OCI-LY3 (cell line): ENCODE measurements around the gene CTBP2.

Source experiments
- CTCF ChIP-seq: fragments of 200-600, 300-600 bp; sonication (generic); IDR thresholded peaks from 2 replicates; pipeline ENCODE4 v1.5.1; 2014; ENCODE audit warnings: antibody characterized with exemption, low read length, low read depth
- EZH2phosphoT487 ChIP-seq: fragments of 200-600 bp; shearing (Covaris generic); IDR thresholded peaks from 2 replicates; pipeline ENCODE4 v1.6.1; 2018; ENCODE audit warnings: antibody characterized with exemption, mixed run types, low read depth

DNA sequence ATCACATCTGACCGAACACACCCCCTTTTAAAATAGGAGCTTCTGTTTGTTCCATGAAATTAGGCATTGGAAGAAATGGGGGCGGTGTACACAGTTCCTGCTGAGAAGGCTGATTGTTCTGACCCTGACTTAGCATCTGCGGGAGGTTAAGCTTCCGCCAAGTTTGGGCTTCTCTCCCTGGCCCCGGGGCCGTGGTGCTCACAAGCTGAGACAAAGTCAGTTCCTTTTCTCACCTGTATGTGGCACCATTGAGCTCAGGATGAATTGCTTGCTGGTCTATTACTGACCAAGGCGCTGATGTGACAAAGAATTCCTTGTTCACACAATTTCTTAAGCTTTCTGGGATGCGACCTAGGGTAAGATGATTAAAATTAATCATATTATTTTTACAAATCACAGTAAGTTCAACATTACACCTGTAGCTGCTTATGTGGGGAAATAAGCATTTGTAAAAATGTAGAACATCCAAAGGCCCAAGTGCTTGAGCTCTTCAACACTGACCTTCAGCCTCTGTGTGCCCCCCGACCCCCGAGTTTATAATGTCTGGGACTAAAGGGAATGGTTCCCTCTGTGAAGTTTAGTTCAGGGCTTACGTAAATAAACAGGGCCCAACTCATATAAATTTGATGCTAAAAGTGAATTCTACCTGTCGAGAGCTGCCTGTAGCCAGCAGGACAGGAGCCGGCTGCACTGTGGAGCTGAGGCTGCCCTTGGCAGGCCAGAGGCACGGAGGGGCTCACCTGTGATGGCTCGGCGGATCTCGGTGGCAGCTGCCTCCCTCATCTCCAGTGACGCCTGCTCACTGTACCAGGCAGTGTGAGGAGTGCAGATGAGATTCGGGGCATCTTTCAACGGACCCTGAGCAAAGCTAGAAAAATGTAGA is 167.7 kb downstream of the CTBP2 start:
- TF ChIP-seq EZH2phosphoT487 = no peak
- TF ChIP-seq CTCF = peak; percentile 46
